Natural killer cell treated with Interleukin-12 subunit alpha and Interleukin-12 subunit beta and Interleukin-15 and Interleukin-18, amount 100 ng/mL, for 72 hours (primary cell): ENCODE data around the gene UGT1A6. TPM values are rescaled to one million over a fixed set of nuclear protein-coding genes. Genes with fewer than 3 reads are reported as not detected.

Experiments used
- ATAC-seq, 2 donors: fragments of 150-1000 bp; cut with Tn5 transposase in 1 of 2; sonication (Bioruptor Pico), chemical (Tn5 transposase) in 1 of 2; 2 replicates each; pipeline ENCODE4 v1.10.0; 2021
- DNase-seq: peaks from one replicate; pipeline ENCODE4 v3.0.0; 2022; ENCODE audit warnings: low spot score
- H3K27ac Mint-ChIP-seq, 2 donors: 1 replicate in 1 of 2; 2 replicates in 1 of 2; pipeline ENCODE4 v1.8.0; 2022; ENCODE audit warnings: mixed read lengths in 2 of 2, mild to moderate bottlenecking in 1 of 2, moderate library complexity in 1 of 2
- H3K27me3 Mint-ChIP-seq, 2 donors: 1 replicate in 1 of 2; 2 replicates in 1 of 2; pipeline ENCODE4 v1.8.0; 2022; ENCODE audit warnings: mixed read lengths in 2 of 2
- H3K36me3 Mint-ChIP-seq: one replicate; pipeline ENCODE4 v1.8.0; 2022; ENCODE audit warnings: mixed read lengths
- H3K4me1 Mint-ChIP-seq, 2 donors: 1 replicate in 1 of 2; 2 replicates in 1 of 2; pipeline ENCODE4 v1.8.0; 2022; ENCODE audit warnings: low read depth in 2 of 2, mixed read lengths in 2 of 2, mild to moderate bottlenecking in 1 of 2
- H3K4me3 Mint-ChIP-seq: one replicate; pipeline ENCODE4 v1.8.0; 2022; ENCODE audit warnings: mixed read lengths
- H3K9me3 Mint-ChIP-seq: 2 replicates; pipeline ENCODE4 v1.8.0; 2022; ENCODE audit warnings: mixed read lengths
- total RNA-seq, 2 donors: library from RNA; stranded (reverse); gene quantifications; one replicate each; pipeline ENCODE4 v1.2.3, GENCODE V29; 2022

UGT1A6 gene
- total RNA-seq, 2 donors from 2014 or later, result not detected

DNA sequence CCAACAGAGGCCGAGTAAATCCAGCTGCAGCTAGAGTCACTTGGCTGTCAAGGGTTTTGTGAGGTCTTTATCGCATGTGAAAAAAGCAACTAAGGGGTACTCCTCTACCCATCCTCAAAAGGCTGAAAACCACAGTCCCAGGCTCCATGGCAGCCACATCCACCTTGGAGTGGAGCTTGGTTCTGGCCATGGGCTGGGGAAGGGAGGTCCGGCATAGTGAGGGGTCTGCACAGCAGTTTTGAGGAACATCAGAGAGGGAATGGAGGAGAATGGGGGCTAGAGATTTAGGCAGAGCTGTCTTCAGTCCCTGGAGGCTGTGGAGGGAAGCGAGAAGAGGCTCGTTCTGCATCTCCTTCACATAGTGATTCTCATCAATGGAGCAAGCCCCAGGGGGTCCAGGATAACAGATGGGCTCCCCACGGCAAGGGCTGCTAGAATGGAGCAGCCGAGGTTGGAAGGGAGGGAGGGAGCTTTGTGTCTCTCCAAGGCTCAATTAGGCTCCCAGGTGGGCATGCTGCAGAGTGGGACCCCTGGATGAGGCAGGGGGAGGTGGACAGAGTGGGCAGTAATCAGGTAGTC, 106.5 kb downstream of the UGT1A6 start:
- Mint-ChIP-seq H3K27ac (no peak overlapping the region), H3K27me3 (peaks cover 10 to 19% of the 10 kb centered on the region in 2 donors), H3K4me1 (peaks cover 0 to 3% of the 10 kb centered on the region in 2 donors), H3K4me3 (no peak overlapping the region), H3K9me3 (no peaks in the 10 kb centered on the region), H3K36me3 (no peaks in the 10 kb centered on the region)
- DNase-seq, result peak; percentile 42
- ATAC-seq, result no peak

DNA sequence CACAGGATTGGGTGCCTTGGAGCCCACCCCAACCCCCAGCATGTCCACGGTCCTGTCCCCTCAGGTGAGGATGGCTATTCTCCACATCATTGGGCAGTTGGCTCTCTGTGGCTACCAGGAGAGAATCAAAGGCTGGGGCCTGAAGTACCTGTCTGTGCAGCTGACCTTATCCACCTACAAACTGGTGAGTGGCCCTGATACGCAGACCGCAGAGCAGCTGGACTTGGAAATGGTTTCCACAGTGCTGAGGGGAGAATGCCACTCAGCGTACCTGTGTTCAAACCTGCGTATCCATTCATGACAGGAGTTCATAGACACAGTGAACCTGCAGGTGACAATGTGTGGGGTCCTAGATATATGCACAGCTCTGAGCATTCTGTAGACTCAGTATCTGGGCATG, 107.0 kb downstream of the UGT1A6 start:
- Mint-ChIP-seq H3K27ac (no peak overlapping the region), H3K27me3 (peaks cover 10 to 24% of the 10 kb centered on the region in 2 donors), H3K9me3 (no peaks in the 10 kb centered on the region), H3K36me3 (no peaks in the 10 kb centered on the region), H3K4me1 (peaks cover 0 to 3% of the 10 kb centered on the region in 2 donors), H3K4me3 (no peak overlapping the region)
- DNase-seq (peak; percentile 37), ATAC-seq (no peak)

DNA sequence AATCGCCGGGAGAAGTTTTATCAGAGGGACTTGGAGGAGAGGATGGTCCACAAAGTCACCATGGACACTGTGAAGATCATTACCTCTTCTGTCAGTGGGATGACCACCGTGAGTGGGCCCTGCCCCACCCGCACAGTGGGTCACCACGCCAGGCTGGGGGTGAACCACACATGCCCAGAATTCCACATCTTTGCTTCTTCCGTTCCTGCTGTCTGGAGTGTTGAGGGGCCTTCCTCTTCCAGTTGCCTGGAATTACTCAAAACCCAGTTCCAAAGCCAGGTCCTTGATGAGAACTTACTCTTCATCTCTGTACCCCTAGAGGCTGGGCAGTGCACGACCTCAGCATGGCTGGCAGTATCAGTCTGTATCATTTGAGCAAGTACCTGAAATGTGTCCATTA, 107.5 kb downstream of the UGT1A6 start:
- ATAC-seq (no peak), DNase-seq (no peak)
- Mint-ChIP-seq H3K4me1 (peaks cover 0 to 3% of the 10 kb centered on the region in 2 donors), H3K27me3 (peaks cover 13 to 29% of the 10 kb centered on the region in 2 donors), H3K4me3 (no peak overlapping the region), H3K27ac (no peak overlapping the region), H3K36me3 (no peaks in the 10 kb centered on the region), H3K9me3 (no peaks in the 10 kb centered on the region)

DNA sequence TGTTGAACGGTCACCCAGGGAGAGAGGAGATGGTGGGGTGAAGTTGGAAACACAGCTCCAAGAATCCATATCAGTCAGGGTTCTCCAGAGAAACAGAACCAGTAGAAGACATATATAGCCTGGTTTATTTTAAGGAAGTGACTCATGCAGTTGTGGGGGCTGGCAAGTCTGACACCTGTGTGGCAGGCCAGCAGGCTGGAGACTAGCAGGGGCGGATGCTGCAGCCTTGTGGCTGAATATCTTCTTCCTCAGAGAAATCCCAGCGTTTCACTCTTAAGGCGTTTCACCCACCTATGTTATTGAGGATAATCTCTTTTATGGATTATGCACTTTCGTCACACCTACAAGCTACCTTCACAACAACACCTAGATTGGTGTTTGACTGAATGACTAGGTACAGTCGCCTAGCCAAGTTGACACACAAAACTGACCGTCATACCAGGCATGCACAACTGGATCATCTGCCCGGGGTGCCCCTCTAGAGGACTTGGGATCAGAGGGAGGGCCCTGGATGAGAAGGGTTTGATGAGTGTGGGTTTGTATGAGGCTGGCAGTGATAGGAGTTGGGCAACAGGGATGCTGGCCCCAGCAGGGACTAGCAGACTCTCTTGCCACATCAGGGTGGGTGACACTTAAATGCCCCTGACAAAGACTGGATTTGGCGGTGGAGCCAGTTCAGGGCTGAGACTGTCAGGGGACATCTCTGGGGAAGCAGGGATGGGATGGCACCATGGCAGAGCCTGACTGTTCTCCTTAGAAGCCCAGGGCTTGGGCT, 108.9 kb downstream of the UGT1A6 start:
- peaks cover 13 to 42% of the 10 kb centered on the region in 2 donors for H3K27me3 Mint-ChIP-seq
- DNase-seq (no peak), ATAC-seq (peak in 1 of 2 donors; percentile 53)
- no peaks in the 10 kb centered on the region for H3K36me3 Mint-ChIP-seq
- H3K4me1 Mint-ChIP-seq, result peaks cover 0 to 3% of the 10 kb centered on the region in 2 donors
- H3K4me3 Mint-ChIP-seq, result no peak overlapping the region
- H3K9me3 Mint-ChIP-seq, result no peaks in the 10 kb centered on the region
- no peak overlapping the region for H3K27ac Mint-ChIP-seq

DNA sequence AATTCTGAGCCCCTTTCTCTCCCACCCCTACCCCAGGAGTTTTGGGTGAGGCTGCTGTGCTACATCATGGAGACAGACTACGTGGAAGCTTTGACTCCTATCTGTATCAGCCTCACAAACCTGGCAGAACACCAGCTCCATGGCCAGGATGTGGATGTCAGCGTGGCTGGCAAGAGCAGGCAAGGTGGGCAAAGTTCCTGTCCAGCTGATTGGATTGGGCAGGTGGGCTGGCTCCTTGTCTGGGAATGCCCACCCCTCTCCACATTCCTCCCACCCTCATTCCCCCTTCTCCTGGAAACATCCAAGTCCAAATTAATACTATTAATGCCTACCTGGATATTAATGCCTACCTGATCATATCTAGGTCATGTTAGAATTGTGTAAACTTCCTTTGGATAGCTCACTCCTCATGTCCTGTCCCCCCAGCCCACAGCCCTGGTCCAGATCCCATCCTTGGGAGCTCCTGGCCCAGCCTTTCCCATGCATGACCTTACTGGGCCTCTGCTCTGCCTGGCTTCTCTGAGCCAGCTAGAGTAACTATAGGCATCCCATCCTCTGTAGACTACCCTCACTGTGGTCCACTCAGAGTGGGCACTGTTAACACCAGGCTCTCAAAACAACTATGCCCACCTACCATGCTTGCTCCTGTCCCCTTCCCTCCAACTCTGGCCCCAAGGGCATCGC, 109.6 kb downstream of the UGT1A6 start:
- H3K4me1 Mint-ChIP-seq, result peaks cover 0 to 3% of the 10 kb centered on the region in 2 donors
- DNase-seq (no peak), ATAC-seq (peak; percentile 24 to 29)
- no peak overlapping the region for H3K27ac Mint-ChIP-seq
- H3K36me3 Mint-ChIP-seq, result no peaks in the 10 kb centered on the region
- H3K9me3 Mint-ChIP-seq, result no peaks in the 10 kb centered on the region
- no peak overlapping the region for H3K4me3 Mint-ChIP-seq
- peaks cover 13 to 42% of the 10 kb centered on the region in 2 donors for H3K27me3 Mint-ChIP-seq

DNA sequence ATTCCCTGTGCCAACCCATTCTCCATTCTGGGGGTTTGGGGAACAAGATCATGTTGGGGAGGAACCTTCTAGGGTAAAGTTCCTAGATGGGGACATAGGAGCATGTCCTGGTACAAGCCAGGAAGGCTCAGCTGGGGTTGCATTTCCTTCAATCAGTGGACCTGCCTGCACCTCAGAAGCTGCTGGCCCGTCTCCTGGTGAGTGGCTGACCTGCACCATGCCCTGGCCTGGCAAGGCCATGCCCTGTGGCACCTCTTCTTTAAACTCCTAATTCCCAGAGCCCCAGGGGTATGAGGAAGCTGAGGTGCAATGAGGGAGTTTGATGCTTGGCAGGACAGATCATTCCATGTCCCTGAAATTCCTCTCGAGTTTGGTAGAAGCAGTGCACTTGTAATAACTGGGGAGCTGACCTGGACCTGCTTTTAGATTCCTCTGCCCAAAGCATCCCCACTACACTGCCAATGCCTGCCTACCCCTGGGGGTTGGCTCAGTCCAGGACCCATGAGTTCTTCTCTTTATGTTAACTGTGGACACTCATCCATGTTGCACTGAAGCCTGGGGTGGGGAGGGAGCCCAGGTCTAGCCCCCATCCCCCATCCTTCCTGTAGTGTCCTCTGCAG, 110.7 kb downstream of the UGT1A6 start:
- H3K27ac Mint-ChIP-seq, result no peak overlapping the region

DNA sequence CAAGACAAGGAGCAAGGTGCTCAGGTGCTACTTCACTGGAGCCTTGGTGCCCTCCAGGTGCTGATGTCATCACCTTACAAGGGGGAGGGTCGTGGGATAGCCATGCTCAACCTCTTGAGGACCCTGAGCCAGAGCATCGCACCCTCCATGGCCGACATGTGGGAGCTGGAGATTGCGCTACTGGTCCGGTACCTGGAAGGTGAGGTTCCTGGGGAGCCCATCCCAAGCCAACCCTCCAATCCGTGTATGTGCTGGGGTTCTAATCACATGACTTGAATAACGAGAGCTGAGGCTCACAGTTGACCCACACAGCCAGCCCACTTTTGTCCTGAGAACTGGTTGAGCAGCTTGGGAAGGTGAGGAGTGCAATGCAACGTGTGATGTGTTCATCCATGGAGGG, 111.3 kb downstream of the UGT1A6 start:
- DNase-seq, result no peak
- Mint-ChIP-seq H3K9me3 (no peaks in the 10 kb centered on the region), H3K4me3 (no peak overlapping the region), H3K36me3 (no peaks in the 10 kb centered on the region), H3K27ac (no peak overlapping the region), H3K4me1 (peaks cover 0 to 3% of the 10 kb centered on the region in 2 donors), H3K27me3 (peaks cover 11 to 42% of the 10 kb centered on the region in 2 donors)
- no peak for ATAC-seq

More for the DNA sequence above, 110.7 kb downstream of the UGT1A6 start:
- Mint-ChIP-seq H3K4me3 (no peak overlapping the region), H3K9me3 (no peaks in the 10 kb centered on the region), H3K27me3 (peaks cover 12 to 42% of the 10 kb centered on the region in 2 donors), H3K4me1 (peaks cover 0 to 3% of the 10 kb centered on the region in 2 donors), H3K36me3 (no peaks in the 10 kb centered on the region)
- ATAC-seq (no peak), DNase-seq (no peak)

DNA sequence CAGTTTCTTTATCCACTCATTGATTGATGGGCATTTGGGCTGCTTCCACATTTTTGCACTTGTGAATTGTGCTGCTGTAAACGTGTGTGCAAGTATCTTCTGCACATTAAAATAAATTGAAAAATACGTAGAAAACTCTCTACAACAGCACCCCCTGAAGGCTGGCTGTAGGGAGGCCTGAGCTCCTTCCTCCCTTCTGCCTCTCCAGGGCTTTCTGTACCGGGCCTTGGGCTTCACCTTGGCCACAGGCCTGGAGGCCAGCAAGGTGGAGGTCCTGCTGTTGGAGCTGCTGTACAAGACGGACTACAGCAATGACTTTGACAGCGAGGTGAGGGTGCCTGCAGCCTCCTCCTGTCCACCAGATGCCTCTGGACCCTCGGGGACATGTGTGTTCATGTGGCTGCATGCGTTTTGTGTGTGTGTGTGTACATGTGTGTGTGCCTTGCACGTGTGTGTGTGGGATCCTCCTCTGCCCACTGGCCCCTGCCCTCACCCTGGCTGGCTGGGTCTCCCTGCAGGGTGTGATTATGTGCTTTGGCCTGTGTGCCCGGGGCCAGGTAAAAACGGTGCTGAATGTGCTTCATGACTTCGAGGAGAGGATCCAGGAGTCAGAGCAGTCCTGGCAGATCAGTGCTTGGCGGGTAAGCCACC, 114.7 kb downstream of the UGT1A6 start:
- H3K36me3 Mint-ChIP-seq, result no peaks in the 10 kb centered on the region
- no peak overlapping the region for H3K4me3 Mint-ChIP-seq
- ATAC-seq, result no peak
- DNase-seq, result peak; percentile 60
- H3K27me3 Mint-ChIP-seq, result peaks cover 17 to 40% of the 10 kb centered on the region in 2 donors
- H3K27ac Mint-ChIP-seq, result no peak overlapping the region
- no peaks in the 10 kb centered on the region for H3K9me3 Mint-ChIP-seq
- no peaks in the 10 kb centered on the region for H3K4me1 Mint-ChIP-seq

DNA sequence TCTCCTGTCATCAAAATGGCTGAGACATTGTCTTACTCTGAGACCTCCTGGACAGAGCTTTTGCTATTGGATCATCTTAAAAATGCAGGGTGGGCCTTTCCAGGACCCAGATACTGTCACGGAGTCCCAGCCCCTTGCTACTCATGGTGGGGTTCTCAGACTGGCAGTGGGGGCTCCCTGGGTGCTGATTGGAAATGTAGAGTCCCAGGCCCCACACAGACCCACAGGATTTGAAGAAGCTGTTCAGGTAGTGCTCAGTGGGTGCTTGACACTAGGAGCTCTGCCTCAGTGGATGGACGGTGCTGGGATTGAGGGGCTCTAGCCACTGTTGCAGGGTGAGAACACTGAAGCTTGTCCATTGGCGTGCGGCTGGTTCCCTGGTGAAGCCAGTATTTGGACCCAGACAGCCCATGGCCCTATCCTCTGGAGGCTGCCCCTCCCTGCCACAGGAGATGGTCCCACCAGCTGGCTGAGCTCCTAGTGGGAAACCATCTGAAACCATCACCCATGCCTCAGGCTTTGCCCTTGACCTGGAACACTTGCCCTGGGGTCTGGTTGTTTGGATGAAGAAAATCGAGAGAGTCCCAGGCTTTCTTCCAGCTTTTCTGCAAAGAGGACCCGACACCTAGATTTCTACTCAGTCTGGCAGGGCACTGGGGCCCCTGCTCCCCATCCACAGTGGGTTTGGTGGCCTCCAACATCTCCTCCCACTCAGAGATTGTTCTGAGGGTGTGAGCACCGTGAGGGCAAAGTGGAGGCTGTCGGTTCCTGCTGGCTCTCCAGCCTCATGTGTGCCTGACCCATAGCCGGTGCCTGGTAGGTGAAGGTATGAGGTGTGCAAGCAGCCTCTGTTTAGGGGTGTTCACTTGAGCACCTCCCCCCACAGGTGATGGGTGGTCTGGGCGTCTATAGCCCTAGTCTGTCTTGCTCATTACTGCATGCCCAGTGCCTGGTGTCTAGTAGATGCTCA, 115.6 kb downstream of the UGT1A6 start:
- ATAC-seq (no peak), DNase-seq (peak; percentile 42)
- H3K36me3 Mint-ChIP-seq, result no peaks in the 10 kb centered on the region
- H3K27me3 Mint-ChIP-seq, result peaks cover 18 to 32% of the 10 kb centered on the region in 2 donors
- H3K4me1 Mint-ChIP-seq, result no peaks in the 10 kb centered on the region
- H3K9me3 Mint-ChIP-seq, result no peaks in the 10 kb centered on the region
- no peak overlapping the region for H3K27ac Mint-ChIP-seq
- H3K4me3 Mint-ChIP-seq, result no peak overlapping the region

DNA sequence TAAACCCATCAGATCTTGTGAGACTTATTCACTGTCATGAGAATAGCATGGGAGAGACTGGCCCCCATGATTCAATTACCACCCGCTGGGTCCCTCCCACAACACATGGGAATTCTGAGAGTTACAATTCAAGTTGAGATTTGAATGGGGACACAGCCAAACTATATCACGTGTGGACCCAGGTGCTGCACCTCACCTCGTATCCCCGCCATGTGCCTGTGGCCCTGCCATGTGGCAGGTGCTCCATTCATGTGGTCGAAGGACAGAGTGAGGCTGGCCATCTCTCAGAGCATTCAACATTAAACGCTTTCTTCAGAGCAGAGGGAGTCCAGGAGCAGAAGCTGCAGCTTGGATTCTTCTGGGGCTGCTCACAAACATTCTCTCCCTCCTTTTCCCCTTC, 117.7 kb downstream of the UGT1A6 start:
- DNase-seq, result peak; percentile 2
- Mint-ChIP-seq H3K4me3 (no peak overlapping the region), H3K27me3 (peaks cover 24 to 25% of the 10 kb centered on the region in 2 donors), H3K27ac (no peak overlapping the region), H3K9me3 (no peaks in the 10 kb centered on the region), H3K4me1 (no peaks in the 10 kb centered on the region), H3K36me3 (no peaks in the 10 kb centered on the region)
- no peak for ATAC-seq

DNA sequence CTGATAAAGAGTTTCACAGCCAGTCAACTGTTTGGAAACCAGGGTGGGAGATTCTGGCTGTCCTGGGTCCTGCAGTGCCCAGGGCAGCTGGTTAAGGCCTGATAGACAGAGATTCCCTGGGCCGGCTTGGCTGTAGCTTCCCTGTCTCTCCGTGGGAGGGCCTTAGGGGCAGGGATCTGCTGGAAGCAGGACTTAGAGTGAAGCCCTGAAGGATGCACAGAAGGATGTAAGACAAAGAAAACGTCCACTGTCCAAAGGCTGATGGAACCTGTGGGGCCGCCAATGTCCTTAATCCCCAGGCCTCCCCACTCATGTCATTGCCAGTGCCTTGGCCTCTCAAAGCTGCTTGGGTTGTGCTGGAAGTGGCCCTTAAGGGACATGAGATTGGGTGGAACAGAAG, 118.4 kb downstream of the UGT1A6 start:
- ATAC-seq (no peak), DNase-seq (peak; percentile 34)
- peaks cover 23 to 24% of the 10 kb centered on the region in 2 donors for H3K27me3 Mint-ChIP-seq
- H3K4me1 Mint-ChIP-seq, result no peaks in the 10 kb centered on the region
- no peak overlapping the region for H3K27ac Mint-ChIP-seq
- no peak overlapping the region for H3K4me3 Mint-ChIP-seq
- no peaks in the 10 kb centered on the region for H3K36me3 Mint-ChIP-seq
- no peaks in the 10 kb centered on the region for H3K9me3 Mint-ChIP-seq

DNA sequence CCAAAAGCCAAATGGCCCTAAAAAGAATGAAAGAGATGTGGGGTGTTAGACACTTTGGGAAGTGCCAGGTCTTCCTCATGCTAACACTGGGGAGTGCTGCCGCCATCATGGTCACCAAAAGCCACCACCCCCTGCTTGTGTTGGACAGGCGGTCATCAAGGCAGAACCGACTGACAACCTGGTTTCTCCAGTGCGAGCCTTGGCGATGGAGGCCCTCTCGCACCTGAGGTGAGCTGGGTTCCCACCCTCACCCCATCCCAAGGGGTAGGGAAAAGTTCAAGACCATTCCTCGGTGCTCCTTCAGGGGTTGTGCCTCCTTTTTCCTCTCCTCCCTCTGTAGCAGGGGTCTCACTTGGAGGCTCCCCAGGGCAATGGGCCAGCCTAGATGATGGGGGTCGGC, 119.0 kb downstream of the UGT1A6 start:
- H3K36me3 Mint-ChIP-seq, result no peaks in the 10 kb centered on the region
- H3K9me3 Mint-ChIP-seq, result no peaks in the 10 kb centered on the region
- H3K27ac Mint-ChIP-seq, result no peak overlapping the region
- H3K4me3 Mint-ChIP-seq, result no peak overlapping the region
- peaks cover 23 to 27% of the 10 kb centered on the region in 2 donors for H3K27me3 Mint-ChIP-seq
- ATAC-seq, result no peak
- no peaks in the 10 kb centered on the region for H3K4me1 Mint-ChIP-seq
- peak; percentile 20 for DNase-seq
